Endothelial cell of umbilical vein (primary cell): ENCODE measurements around the gene SDK2. TPM values are rescaled to one million over a fixed set of nuclear protein-coding genes. Genes with fewer than 3 reads are reported as not detected.

Experiments used
- BruUV-seq: library from RNA; stranded (reverse); fragments of 400-500 nt; replicated peaks from 2 replicates; lab custom pipeline; 2021; lab: Mats Ljungman, UMichigan
- CTCF ChIA-PET: fragments of 300-600, 350-600 bp; sonication (Branson Sonifier 250); formaldehyde crosslinking; loops from one replicate; lab custom pipeline; 2021; ENCODE audit warnings: antibody characterized with exemption, inconsistent platforms; lab: Charles Lee
- POLR2A ChIA-PET: fragments of 300-600, 350-600 bp; sonication (Branson Sonifier 250); formaldehyde crosslinking; loops from one replicate; lab custom pipeline; 2021; ENCODE audit warnings: antibody characterized with exemption, inconsistent platforms; lab: Charles Lee
- DNase-seq: peaks from one replicate; pipeline ENCODE4 v3.0.0-alpha.2; 2011; ENCODE audit warnings: low read depth, low spot score
- FAIRE-seq: peaks from 2 replicates; lab custom pipeline; 2011; peaks lifted over from hg19 to GRCh38; lab: Jason Lieb, UNC
- H2AFZ ChIP-seq: 2 replicates; pipeline ENCODE4 v1.6.0; 2012; ENCODE audit warnings: low read depth, low read length, control low read depth, inconsistent platforms
- H3K27ac ChIP-seq: 2 replicates; pipeline ENCODE4 v1.5.1; 2011; ENCODE audit warnings: low read depth, mild to moderate bottlenecking, control low read depth, low read length, moderate library complexity; ENCODE audit not compliant: insufficient read depth
- H3K27me3 ChIP-seq, 2 experiments: 2 replicates each; pipeline versions ENCODE4 v1.6.0 to v1.6.1; 2011; ENCODE audit warnings: low read length in 2 of 2, mixed read lengths in 1 of 2; ENCODE audit not compliant: control insufficient read depth in 2 of 2, insufficient read depth in 2 of 2
- H3K36me3 ChIP-seq, 2 experiments: 2 replicates in 1 of 2; 3 replicates in 1 of 2; pipeline ENCODE4 v1.5.1; 2011; ENCODE audit warnings: low read length in 2 of 2, mild to moderate bottlenecking in 1 of 2, moderate library complexity in 1 of 2; ENCODE audit not compliant: control insufficient read depth in 2 of 2, insufficient read depth in 2 of 2; ENCODE audit errors: extremely low read depth in 1 of 2
- H3K4me1 ChIP-seq: 3 replicates; pipeline ENCODE4 v1.5.1; 2011; ENCODE audit warnings: mild to moderate bottlenecking, low read length; ENCODE audit not compliant: control insufficient read depth, insufficient read depth; ENCODE audit errors: extremely low read depth
- H3K4me2 ChIP-seq: 2 replicates; pipeline ENCODE4 v1.6.1; 2011; ENCODE audit warnings: low read length, control low read depth, mixed read lengths; ENCODE audit not compliant: insufficient read depth
- H3K4me3 ChIP-seq, 3 experiments: fragments of 200-600 bp in 1 of 3; sonication (generic), shearing (Covaris generic) in 1 of 3; replicated peaks in 1 of 3; 2 replicates each; pipeline ENCODE4 v1.5.1; 2011 to 2016; ENCODE audit warnings: control low read depth in 3 of 3, low read length in 3 of 3, mild to moderate bottlenecking in 2 of 3, inconsistent platforms in 1 of 3, low read depth in 1 of 3, moderate library complexity in 1 of 3; ENCODE audit not compliant: insufficient read depth in 1 of 3
- H3K79me2 ChIP-seq: 2 replicates; pipeline ENCODE4 v1.6.0; 2012; ENCODE audit warnings: low read length, inconsistent platforms; ENCODE audit not compliant: control insufficient read depth, insufficient read depth
- H3K9ac ChIP-seq: replicated peaks from 2 replicates; pipeline ENCODE3; 2011; ENCODE audit warnings: low read length, control low read depth; ENCODE audit not compliant: insufficient read depth; ENCODE audit errors: extremely low read depth
- H3K9me1 ChIP-seq: replicated peaks from 3 replicates; pipeline ENCODE4 v1.6.0; 2011; ENCODE audit warnings: mild to moderate bottlenecking, low read length; ENCODE audit not compliant: control insufficient read depth, insufficient read depth; ENCODE audit errors: extremely low read depth
- H3K9me3 ChIP-seq: replicated peaks from 2 replicates; pipeline ENCODE4 v1.5.1; 2012; ENCODE audit warnings: low read length, inconsistent platforms; ENCODE audit not compliant: control insufficient read depth, insufficient read depth
- H4K20me1 ChIP-seq: replicated peaks from 2 replicates; pipeline ENCODE3; 2011; ENCODE audit warnings: mild to moderate bottlenecking, low read length; ENCODE audit not compliant: control insufficient read depth, insufficient read depth; ENCODE audit errors: extremely low read depth
- CTCF ChIP-seq, 2 donors: IDR thresholded peaks; 1 replicate in 1 of 2; 2 replicates in 1 of 2; pipeline ENCODE4 v1.5.1; 2011; ENCODE audit warnings: low read length in 2 of 2, mild to moderate bottlenecking in 2 of 2, moderate library complexity in 2 of 2, control low read depth in 1 of 2, inconsistent platforms in 1 of 2, low read depth in 1 of 2; ENCODE audit not compliant: insufficient read depth in 1 of 2; ENCODE audit errors: extremely low read depth in 1 of 2
- EZH2 ChIP-seq: IDR thresholded peaks from 2 replicates; pipeline ENCODE4 v1.6.1; 2012; ENCODE audit warnings: borderline replicate concordance, low read depth, mild to moderate bottlenecking, moderate library complexity, low read length, inconsistent platforms; ENCODE audit not compliant: severe bottlenecking
- FOS ChIP-seq: IDR thresholded peaks from 2 replicates; pipeline ENCODE4 v1.6.1; 2011; ENCODE audit warnings: mild to moderate bottlenecking, low read length, moderate library complexity, borderline replicate concordance; ENCODE audit not compliant: insufficient read depth
- GATA2 ChIP-seq: IDR thresholded peaks from 2 replicates; pipeline ENCODE4 v1.7.0; 2011; ENCODE audit warnings: low read depth, mild to moderate bottlenecking, moderate library complexity, mixed read lengths, low read length; ENCODE audit not compliant: insufficient read length, insufficient read depth
- JUN ChIP-seq: IDR thresholded peaks from 2 replicates; pipeline ENCODE4 v1.6.1; 2011; ENCODE audit warnings: borderline replicate concordance, low read depth; ENCODE audit not compliant: insufficient read length, insufficient read depth
- MYC ChIP-seq: IDR thresholded peaks from one replicate; pipeline ENCODE4 v1.6.1; 2011; ENCODE audit warnings: mild to moderate bottlenecking, low read depth, low read length
- POLR2A ChIP-seq: IDR thresholded peaks from 2 replicates; pipeline ENCODE4 v1.6.1; 2012; ENCODE audit warnings: low read depth, mild to moderate bottlenecking, control low read depth, low read length
- POLR2AphosphoS5 ChIP-seq: IDR thresholded peaks from 2 replicates; pipeline ENCODE4 v1.6.1; 2012; ENCODE audit warnings: low read depth, mild to moderate bottlenecking, control low read depth, low read length, moderate library complexity; ENCODE audit not compliant: insufficient read depth
- dilution Hi-C: fragments of 300-500 bp; cut with MboI; formaldehyde crosslinking; loops from one replicate; pipeline ENCODE4 v1.15.0; 2019; ENCODE audit warnings: low sequenced_read_pairs; ENCODE audit not compliant: extremely low pct_ligation_motif_present
- intact Hi-C: fragments of 100-400 bp; cut with micrococcal nuclease; formaldehyde crosslinking; loops from one replicate; pipeline ENCODE4 v1.10.0; 2022
- polyA plus RNA-seq, 4 experiments: library from polyadenylated mRNA; depleted of rRNA in 3 of 4; stranded (reverse) in 3 of 4; unstranded in 1 of 4; fragments of >200 nt; gene quantifications; 2 replicates each; pipeline versions ENCODE4 v1.2.1 to v1.2.3, GENCODE V29; 2011 to 2012; ENCODE audit warnings: missing spikeins in 1 of 4
- total RNA-seq: library from RNA; stranded (reverse); gene quantifications from 2 replicates; pipeline ENCODE4 v1.2.3, GENCODE V29; 2021
- TF ChIP-seq, protein P1 (sequence below): IDR thresholded peaks from 2 replicates; pipeline ENCODE4 v1.6.1; 2011; ENCODE audit not compliant: insufficient read depth, insufficient read length

Gene SDK2
- total and polyA plus RNA-seq, 2 donors (not counting 3 experiments of a cell fraction or from before 2014, with no cell fraction given) = not detected

- H3K4me2 ChIP-seq = no peak overlapping the region
- H3K9me3 ChIP-seq = no peaks in the 10 kb centered on the region
- FAIRE-seq (no peak), DNase-seq (no peak)
- no peak for TF ChIP-seq POLR2A
- TF ChIP-seq EZH2 = no peak
- TF ChIP-seq GATA2 = no peak
- no peak for TF ChIP-seq CTCF (IDR thresholded peaks at IDR 0.05; ENCODE audit: extremely low read depth in 1 of 2, insufficient read depth in 1 of 2, low read depth in 1 of 2, low read length in 2 of 2)
- no peak for TF ChIP-seq JUN
- no peak for TF ChIP-seq POLR2AphosphoS5
- TF ChIP-seq FOS = no peak
- TF ChIP-seq MYC = no peak
- TF ChIP-seq, protein P1, sequence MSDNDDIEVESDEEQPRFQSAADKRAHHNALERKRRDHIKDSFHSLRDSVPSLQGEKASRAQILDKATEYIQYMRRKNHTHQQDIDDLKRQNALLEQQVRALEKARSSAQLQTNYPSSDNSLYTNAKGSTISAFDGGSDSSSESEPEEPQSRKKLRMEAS = no peak
- intact Hi-C loops = no loop called here
- H3K79me2 ChIP-seq = no peaks in the 10 kb centered on the region
- no peaks in the 10 kb centered on the region for H3K4me1 ChIP-seq
- no peaks in the 10 kb centered on the region for H3K27me3 ChIP-seq
- dilution Hi-C loops = no loop called here
- CTCF ChIA-PET = no interaction called here
- H3K9ac ChIP-seq = no peak overlapping the region
- H3K4me3 ChIP-seq = no peak overlapping the region
- no TSS peak for BruUV-seq
- no peaks in the 10 kb centered on the region for H3K36me3 ChIP-seq
- POLR2A ChIA-PET = no interaction called here
- no peaks in the 10 kb centered on the region for H4K20me1 ChIP-seq
- no peak overlapping the region for H2AFZ ChIP-seq
- no peak overlapping the region for H3K27ac ChIP-seq
- H3K9me1 ChIP-seq = no peaks in the 10 kb centered on the region
Measured at GRCh38 chr17:73520369-73520761, 123.9 kb downstream of the SDK2 start.
